ENCODE results near the gene USF2.

DNA sequence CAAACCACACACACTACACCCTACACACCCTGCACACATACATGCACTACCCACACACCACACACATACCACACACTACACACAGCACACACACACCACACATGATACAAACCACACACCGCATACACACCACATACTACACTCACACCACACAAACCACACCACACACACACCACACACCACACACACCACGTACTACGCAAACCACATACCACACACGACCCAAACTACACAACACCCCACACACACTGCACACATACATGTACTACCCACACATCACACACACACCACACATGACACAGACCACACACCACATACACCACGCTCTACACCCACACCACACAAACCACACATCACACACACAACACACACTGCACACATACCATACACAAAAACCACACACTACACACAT, 29.8 kb downstream of the USF2 start:
- TF ChIP-seq YY1 (IDR thresholded peaks at IDR 0.05; ENCODE audit: low read depth): no peak
- TF ChIP-seq, protein P1, sequence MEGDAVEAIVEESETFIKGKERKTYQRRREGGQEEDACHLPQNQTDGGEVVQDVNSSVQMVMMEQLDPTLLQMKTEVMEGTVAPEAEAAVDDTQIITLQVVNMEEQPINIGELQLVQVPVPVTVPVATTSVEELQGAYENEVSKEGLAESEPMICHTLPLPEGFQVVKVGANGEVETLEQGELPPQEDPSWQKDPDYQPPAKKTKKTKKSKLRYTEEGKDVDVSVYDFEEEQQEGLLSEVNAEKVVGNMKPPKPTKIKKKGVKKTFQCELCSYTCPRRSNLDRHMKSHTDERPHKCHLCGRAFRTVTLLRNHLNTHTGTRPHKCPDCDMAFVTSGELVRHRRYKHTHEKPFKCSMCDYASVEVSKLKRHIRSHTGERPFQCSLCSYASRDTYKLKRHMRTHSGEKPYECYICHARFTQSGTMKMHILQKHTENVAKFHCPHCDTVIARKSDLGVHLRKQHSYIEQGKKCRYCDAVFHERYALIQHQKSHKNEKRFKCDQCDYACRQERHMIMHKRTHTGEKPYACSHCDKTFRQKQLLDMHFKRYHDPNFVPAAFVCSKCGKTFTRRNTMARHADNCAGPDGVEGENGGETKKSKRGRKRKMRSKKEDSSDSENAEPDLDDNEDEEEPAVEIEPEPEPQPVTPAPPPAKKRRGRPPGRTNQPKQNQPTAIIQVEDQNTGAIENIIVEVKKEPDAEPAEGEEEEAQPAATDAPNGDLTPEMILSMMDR (IDR thresholded peaks at IDR 0.05): no peak
